ENCODE data around the gene IPCEF1. TPM values are rescaled to one million over a fixed set of nuclear protein-coding genes. Genes with fewer than 3 reads are reported as not detected.
A peak's percentile ranks its signal among the peaks of the same experiment; 100 is the strongest.
"Not testable (repeated sequence)": the region's sequence is repeated elsewhere in the genome, so short reads cannot be mapped to it uniquely, and the experiment has no call there.

IPCEF1 gene
- total RNA-seq, 2 donors from 2014 or later = 50.4 to 63.1 TPM

DNA sequence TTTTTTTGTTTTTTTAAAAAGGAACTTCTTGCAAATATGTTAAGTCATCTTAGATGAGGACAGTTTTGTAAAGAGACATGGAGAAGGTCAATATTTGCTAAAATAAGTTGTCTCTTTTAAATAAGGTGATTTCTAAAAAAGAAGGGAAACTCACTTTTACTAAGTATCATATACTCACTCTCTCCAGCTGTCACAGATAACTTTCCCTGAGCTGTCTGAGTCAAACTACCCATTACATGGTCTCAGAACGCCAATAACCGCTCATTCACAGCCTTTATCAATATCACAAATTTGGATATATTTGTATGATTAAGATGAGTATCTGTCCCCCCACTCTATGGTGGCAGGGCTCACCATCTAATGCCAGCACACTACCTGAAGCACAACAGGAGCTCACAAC is 47.6 kb downstream of the IPCEF1 start:
- no peaks in the 10 kb centered on the region for H3K9me3 ChIP-seq (ENCODE audit: control insufficient read depth, low read length, poor library complexity, severe bottlenecking)
- Mint-ChIP-seq H3K36me3 (ENCODE audit: low read depth) (peaks cover 4% of the 10 kb centered on the region), H3K27ac (no peak overlapping the region), H3K4me1 (peaks cover 3% of the 10 kb centered on the region), H3K27me3 (peaks cover 11% of the 10 kb centered on the region), H3K4me3 (no peak overlapping the region)
- DNase-seq = no peak
- no peak for ATAC-seq

DNA sequence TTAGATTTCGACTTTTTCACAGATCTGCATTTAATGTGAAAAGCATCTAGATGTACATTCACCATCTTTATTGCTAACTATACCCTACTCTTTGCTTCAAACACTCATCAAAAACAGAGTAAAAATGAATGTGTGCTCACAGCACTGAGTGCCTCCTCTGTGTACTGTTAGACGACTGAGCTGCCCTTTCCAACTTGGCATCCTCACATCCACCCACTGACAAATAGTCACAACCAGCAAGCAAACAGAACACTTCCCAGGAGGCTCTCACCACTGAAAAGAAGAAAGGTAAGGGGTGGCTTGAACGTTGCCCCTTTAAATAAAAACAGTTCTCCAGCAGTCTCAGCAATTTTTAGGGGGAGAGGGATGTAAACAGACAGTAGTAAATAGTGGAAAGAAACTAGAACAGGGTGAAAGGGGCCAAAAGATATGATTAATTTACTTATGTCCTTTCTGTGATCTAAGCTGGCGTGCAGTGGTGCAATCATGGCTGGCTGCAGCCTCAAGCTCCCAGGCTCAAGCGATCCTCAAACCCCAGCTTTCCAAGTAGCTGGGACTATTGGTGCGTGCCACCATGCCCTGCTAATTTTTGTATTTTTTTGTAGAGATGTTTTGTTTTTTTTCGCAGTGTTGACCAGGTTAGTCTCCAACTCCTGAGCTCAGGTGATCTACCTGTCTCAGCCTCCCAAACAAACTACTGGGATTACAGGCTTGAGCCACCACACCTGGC is 48.7 kb downstream of the IPCEF1 start:
- peaks cover 3% of the 10 kb centered on the region for H3K4me1 Mint-ChIP-seq

GRCh38 chr6:154307147-154307546 is 49.5 kb downstream of the IPCEF1 start:
- not testable (repeated sequence) for H3K4me3 Mint-ChIP-seq; H3K9me3 ChIP-seq (ENCODE audit: control insufficient read depth, low read length, poor library complexity, severe bottlenecking); H3K27ac Mint-ChIP-seq; H3K4me1 Mint-ChIP-seq; ATAC-seq; DNase-seq; H3K36me3 Mint-ChIP-seq (ENCODE audit: low read depth)
- H3K27me3 Mint-ChIP-seq = peaks cover 11% of the 10 kb centered on the region

More for the DNA sequence above, 48.7 kb downstream of the IPCEF1 start:
- Mint-ChIP-seq H3K27ac (no peak overlapping the region), H3K4me3 (no peak overlapping the region), H3K27me3 (peaks cover 11% of the 10 kb centered on the region), H3K36me3 (ENCODE audit: low read depth) (peaks cover 4% of the 10 kb centered on the region)
- no peaks in the 10 kb centered on the region for H3K9me3 ChIP-seq (ENCODE audit: control insufficient read depth, low read length, poor library complexity, severe bottlenecking)
- ATAC-seq (no peak), DNase-seq (no peak)

DNA sequence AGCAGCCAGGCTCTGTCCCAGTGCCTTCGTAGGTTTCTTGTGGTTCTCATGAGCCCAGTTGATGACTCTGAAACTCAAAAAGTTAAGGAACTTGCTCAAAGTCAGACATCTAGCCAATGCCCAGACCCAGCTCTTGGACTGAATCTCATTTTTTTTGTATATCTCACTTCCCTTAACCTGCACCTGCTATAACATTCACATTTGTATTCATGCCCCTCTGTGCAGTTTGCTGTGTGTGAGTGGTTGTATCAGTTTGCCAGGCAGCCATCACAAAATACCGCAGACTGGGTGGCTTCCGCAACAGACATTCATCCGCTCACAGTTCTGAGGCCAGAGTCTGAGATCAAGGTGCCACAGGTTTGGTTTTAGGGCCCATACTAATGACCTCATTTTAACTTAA is 49.9 kb downstream of the IPCEF1 start:
- Mint-ChIP-seq H3K4me1 (peaks cover 9% of the 10 kb centered on the region), H3K36me3 (ENCODE audit: low read depth) (peaks cover 2% of the 10 kb centered on the region), H3K27me3 (peaks cover 11% of the 10 kb centered on the region), H3K4me3 (no peak overlapping the region), H3K27ac (no peak overlapping the region)
- H3K9me3 ChIP-seq (ENCODE audit: control insufficient read depth, low read length, poor library complexity, severe bottlenecking) = no peaks in the 10 kb centered on the region
- DNase-seq (no peak), ATAC-seq (no peak)

DNA sequence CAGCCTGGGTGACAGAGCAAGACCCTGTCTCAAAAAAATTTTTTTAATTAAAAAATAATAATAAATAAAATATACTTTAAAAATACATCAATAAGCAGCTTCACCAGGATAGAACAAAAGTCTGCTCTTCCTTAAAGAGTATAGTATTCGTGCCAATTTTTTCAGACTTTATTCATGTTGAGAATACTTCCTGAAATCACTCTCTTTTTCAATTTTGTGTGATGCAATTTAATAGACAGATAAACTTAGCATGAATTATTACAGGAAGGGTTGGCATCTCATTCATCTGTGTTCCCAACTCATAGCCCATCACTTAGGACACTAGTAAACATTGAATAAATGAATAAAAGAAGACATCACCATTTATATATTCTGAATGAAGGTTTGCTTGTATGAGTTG is 52.4 kb downstream of the IPCEF1 start:
- DNase-seq (no peak), ATAC-seq (no peak)
- no peaks in the 10 kb centered on the region for H3K9me3 ChIP-seq (ENCODE audit: control insufficient read depth, low read length, poor library complexity, severe bottlenecking)
- peaks cover 4% of the 10 kb centered on the region for H3K27me3 Mint-ChIP-seq
- no peaks in the 10 kb centered on the region for H3K36me3 Mint-ChIP-seq (ENCODE audit: low read depth)
- no peak overlapping the region for H3K27ac Mint-ChIP-seq
- H3K4me3 Mint-ChIP-seq = no peak overlapping the region
- peaks cover 9% of the 10 kb centered on the region for H3K4me1 Mint-ChIP-seq

DNA sequence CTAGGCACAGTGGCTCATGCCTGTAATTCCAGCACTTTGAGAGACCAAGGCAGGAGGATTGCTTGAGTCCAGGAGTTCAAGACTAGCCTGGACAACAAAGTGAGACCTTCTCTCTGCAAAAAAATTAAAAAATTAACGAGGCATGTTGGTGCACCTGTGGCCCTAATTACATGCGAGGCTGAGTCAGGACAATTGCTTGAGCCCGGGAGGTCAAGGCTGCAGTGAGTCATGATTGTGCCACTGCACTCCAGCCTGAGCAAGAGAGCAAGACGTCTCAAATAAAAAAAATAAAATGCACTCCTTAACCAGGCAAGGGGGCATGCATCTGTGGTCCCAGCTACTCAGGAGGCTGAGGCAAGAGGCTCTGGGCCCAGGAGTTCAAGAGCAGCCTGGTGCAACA is 53.0 kb downstream of the IPCEF1 start:
- not testable (repeated sequence) for ATAC-seq; H3K9me3 ChIP-seq (ENCODE audit: control insufficient read depth, low read length, poor library complexity, severe bottlenecking); DNase-seq; H3K27ac Mint-ChIP-seq; H3K27me3 Mint-ChIP-seq; H3K4me1 Mint-ChIP-seq; H3K36me3 Mint-ChIP-seq (ENCODE audit: low read depth); H3K4me3 Mint-ChIP-seq

DNA sequence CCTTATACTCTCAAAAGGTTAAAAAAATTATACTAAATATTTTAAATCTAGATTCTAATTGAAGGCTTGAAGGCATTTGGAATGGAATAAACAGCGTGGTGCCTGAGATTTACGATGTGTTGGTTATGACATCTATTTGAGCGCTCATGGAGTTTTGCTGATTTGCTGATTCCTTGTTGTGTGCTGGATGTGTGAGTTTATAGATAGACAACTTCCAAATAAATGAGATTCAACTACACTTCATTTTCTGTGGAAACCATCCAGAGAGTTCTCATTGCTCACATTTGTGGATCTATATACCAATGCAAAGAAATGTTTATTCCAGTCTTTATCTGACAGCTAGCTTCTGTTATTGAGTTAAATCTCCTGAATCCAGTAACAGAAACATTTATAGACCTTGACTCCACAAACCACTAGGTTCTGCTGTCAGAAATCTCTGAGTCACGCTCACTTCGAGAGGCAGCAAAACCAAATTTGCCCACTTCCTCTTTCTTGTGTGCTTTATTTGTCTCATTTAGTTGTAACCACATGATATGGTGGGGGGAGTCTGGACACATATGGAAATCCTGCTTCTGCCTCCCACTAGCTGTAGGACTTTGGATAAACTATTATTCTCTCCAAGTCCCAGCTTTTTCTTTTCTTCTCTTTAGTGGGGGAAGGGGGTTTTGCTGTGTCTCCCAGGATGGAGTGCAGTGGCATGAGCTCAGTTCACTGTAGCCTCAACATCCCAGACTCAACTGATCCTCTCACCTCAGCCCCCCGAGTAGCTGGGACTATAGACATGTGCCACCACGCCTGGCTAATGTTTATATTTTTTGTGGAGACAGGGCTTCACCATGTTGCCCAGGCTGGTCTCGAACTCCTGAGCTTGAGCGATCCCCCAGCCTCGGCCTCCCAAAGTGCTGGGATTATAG is 54.5 kb downstream of the IPCEF1 start:
- no peaks in the 10 kb centered on the region for H3K36me3 Mint-ChIP-seq (ENCODE audit: low read depth)
- H3K27me3 Mint-ChIP-seq = no peaks in the 10 kb centered on the region
- no peak for DNase-seq
- ATAC-seq = peak; percentile 60
- H3K27ac Mint-ChIP-seq = no peak overlapping the region
- no peak overlapping the region for H3K4me3 Mint-ChIP-seq
- peaks cover 9% of the 10 kb centered on the region for H3K4me1 Mint-ChIP-seq
- H3K9me3 ChIP-seq (ENCODE audit: control insufficient read depth, low read length, poor library complexity, severe bottlenecking) = no peaks in the 10 kb centered on the region

DNA sequence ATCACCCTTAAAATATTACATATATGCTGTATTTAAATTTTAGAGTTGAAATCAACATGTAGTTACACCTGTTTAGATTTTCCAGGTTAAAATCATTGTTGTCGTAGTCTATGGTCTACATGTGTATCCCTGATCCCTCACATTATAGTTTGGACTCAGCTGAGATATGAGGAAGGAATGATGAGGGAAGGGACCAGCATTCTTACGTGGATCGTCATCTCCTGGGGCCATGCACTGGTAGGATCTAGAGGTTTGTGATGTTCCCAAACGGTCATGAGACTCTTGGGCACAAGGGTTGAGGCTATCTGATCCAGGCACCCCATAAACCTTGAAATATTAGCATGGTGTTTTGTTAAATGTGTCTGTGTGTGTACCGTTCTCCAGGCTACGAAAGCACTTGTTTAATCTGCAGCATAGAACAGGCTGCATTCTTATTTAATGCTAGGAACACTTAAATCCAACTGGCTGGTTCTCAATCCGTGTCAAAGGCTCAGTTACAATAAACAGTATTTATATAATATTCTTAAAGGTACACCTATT is 55.4 kb downstream of the IPCEF1 start:
- Mint-ChIP-seq H3K27ac (no peak overlapping the region), H3K36me3 (ENCODE audit: low read depth) (no peaks in the 10 kb centered on the region), H3K4me1 (peaks cover 9% of the 10 kb centered on the region), H3K4me3 (no peak overlapping the region), H3K27me3 (no peaks in the 10 kb centered on the region)
- H3K9me3 ChIP-seq (ENCODE audit: control insufficient read depth, low read length, poor library complexity, severe bottlenecking) = no peaks in the 10 kb centered on the region
- DNase-seq (no peak), ATAC-seq (no peak)

GRCh38 chr6:154298297-154298696 is 58.3 kb downstream of the IPCEF1 start:
- ATAC-seq (no peak), DNase-seq (no peak)
- Mint-ChIP-seq H3K36me3 (ENCODE audit: low read depth) (no peaks in the 10 kb centered on the region), H3K27ac (no peak overlapping the region), H3K4me3 (no peak overlapping the region), H3K4me1 (peaks cover 6% of the 10 kb centered on the region), H3K27me3 (no peaks in the 10 kb centered on the region)
- no peaks in the 10 kb centered on the region for H3K9me3 ChIP-seq (ENCODE audit: control insufficient read depth, low read length, poor library complexity, severe bottlenecking)

- Mint-ChIP-seq H3K27me3 (no peaks in the 10 kb centered on the region), H3K36me3 (ENCODE audit: low read depth) (no peaks in the 10 kb centered on the region), H3K27ac (no peak overlapping the region), H3K4me1 (peaks cover 6% of the 10 kb centered on the region), H3K4me3 (no peak overlapping the region)
- no peaks in the 10 kb centered on the region for H3K9me3 ChIP-seq (ENCODE audit: control insufficient read depth, low read length, poor library complexity, severe bottlenecking)
- ATAC-seq = no peak
- no peak for DNase-seq
Measured at GRCh38 chr6:154297721-154298120, 58.9 kb downstream of the IPCEF1 start.

GRCh38 chr6:154297210-154297609 is 59.4 kb downstream of the IPCEF1 start:
- no peak for DNase-seq
- H3K4me3 Mint-ChIP-seq = no peak overlapping the region
- H3K4me1 Mint-ChIP-seq = peaks cover 4% of the 10 kb centered on the region
- no peaks in the 10 kb centered on the region for H3K27me3 Mint-ChIP-seq
- no peak for ATAC-seq
- H3K36me3 Mint-ChIP-seq (ENCODE audit: low read depth) = no peaks in the 10 kb centered on the region
- no peaks in the 10 kb centered on the region for H3K9me3 ChIP-seq (ENCODE audit: control insufficient read depth, low read length, poor library complexity, severe bottlenecking)
- H3K27ac Mint-ChIP-seq = no peak overlapping the region

- DNase-seq (no peak), ATAC-seq (no peak)
- H3K9me3 ChIP-seq (ENCODE audit: control insufficient read depth, low read length, poor library complexity, severe bottlenecking) = no peaks in the 10 kb centered on the region
- no peaks in the 10 kb centered on the region for H3K27me3 Mint-ChIP-seq
- no peak overlapping the region for H3K27ac Mint-ChIP-seq
- H3K36me3 Mint-ChIP-seq (ENCODE audit: low read depth) = no peaks in the 10 kb centered on the region
- H3K4me1 Mint-ChIP-seq = no peaks in the 10 kb centered on the region
- H3K4me3 Mint-ChIP-seq = no peak overlapping the region
Measured at GRCh38 chr6:154295733-154296132, 60.9 kb downstream of the IPCEF1 start.

- H3K4me1 Mint-ChIP-seq = no peaks in the 10 kb centered on the region
- H3K4me3 Mint-ChIP-seq = no peak overlapping the region
- no peak for DNase-seq
- no peaks in the 10 kb centered on the region for H3K27me3 Mint-ChIP-seq
- ATAC-seq = no peak
- H3K27ac Mint-ChIP-seq = no peak overlapping the region
- H3K9me3 ChIP-seq (ENCODE audit: control insufficient read depth, low read length, poor library complexity, severe bottlenecking) = no peaks in the 10 kb centered on the region
- H3K36me3 Mint-ChIP-seq (ENCODE audit: low read depth) = no peaks in the 10 kb centered on the region
Measured at GRCh38 chr6:154292855-154293519, 63.6 kb downstream of the IPCEF1 start.
